H1 (cell line): ENCODE results near the gene URAD. TPM values are rescaled to one million over a fixed set of nuclear protein-coding genes. Genes with fewer than 3 reads are reported as not detected.

Experiments used
- CTCF ChIA-PET: fragments of 300-600 bp; sonication (Branson Sonifier 250); formaldehyde crosslinking; loops from one replicate; lab custom pipeline; 2021; ENCODE audit not compliant: partially characterized antibody; lab: Charles Lee
- POLR2A ChIA-PET: fragments of 300-600 bp; sonication (Branson Sonifier 250); formaldehyde crosslinking; loops from one replicate; lab custom pipeline; 2021; ENCODE audit warnings: inconsistent platforms; ENCODE audit not compliant: partially characterized antibody; lab: Charles Lee
- DNase-seq, 2 experiments: peaks; one replicate each; pipeline versions ENCODE4 v3.0.0 to v3.0.0-alpha.2; 2010 to 2022; ENCODE audit warnings: low spot score in 2 of 2, low read depth in 1 of 2, mixed read lengths in 1 of 2
- FAIRE-seq: peaks from 2 replicates; lab custom pipeline; 2011; peaks lifted over from hg19 to GRCh38; lab: Jason Lieb, UNC
- H2AFZ ChIP-seq: 2 replicates; pipeline ENCODE4 v1.8.1; 2012; ENCODE audit warnings: low read length, inconsistent platforms
- H2AK5ac ChIP-seq: 2 replicates; pipeline ENCODE4 v1.6.1; 2013; ENCODE audit warnings: low read depth, low read length
- H2BK120ac ChIP-seq: replicated peaks from 2 replicates; pipeline ENCODE3; 2013; ENCODE audit warnings: low read depth, low read length, inconsistent platforms
- H2BK12ac ChIP-seq: 2 replicates; pipeline ENCODE4 v1.6.1; 2013; ENCODE audit warnings: low read depth, low read length
- H2BK15ac ChIP-seq: 2 replicates; pipeline ENCODE4 v1.6.1; 2013; ENCODE audit warnings: low read length
- H2BK20ac ChIP-seq: 2 replicates; pipeline ENCODE4 v1.6.1; 2013; ENCODE audit warnings: low read length
- H2BK5ac ChIP-seq: 2 replicates; pipeline ENCODE4 v1.6.1; 2013; ENCODE audit warnings: low read depth, low read length
- H3K14ac ChIP-seq: 2 replicates; pipeline ENCODE4 v1.6.1; 2013; ENCODE audit warnings: inconsistent platforms; ENCODE audit not compliant: insufficient read length
- H3K18ac ChIP-seq: 2 replicates; pipeline ENCODE4 v1.6.1; 2013; ENCODE audit warnings: low read length; ENCODE audit errors: extremely low read depth
- H3K23ac ChIP-seq: 2 replicates; pipeline ENCODE4 v1.6.1; 2013; ENCODE audit warnings: inconsistent platforms; ENCODE audit not compliant: insufficient read length
- H3K23me2 ChIP-seq: 2 replicates; pipeline ENCODE4 v1.6.1; 2013; ENCODE audit warnings: low read depth, low read length
- H3K27ac ChIP-seq: 2 replicates; pipeline ENCODE4 v1.6.1; 2011; ENCODE audit warnings: low read depth, low read length, inconsistent platforms
- H3K27me3 ChIP-seq, 4 experiments: replicated peaks in 1 of 4; 1 replicate in 1 of 4; 2 replicates in 3 of 4; pipeline versions ENCODE4 v1.6.1 to v1.8.1; 2011 to 2013; ENCODE audit warnings: low read length in 3 of 4, mild to moderate bottlenecking in 3 of 4, inconsistent platforms in 2 of 4, mixed read lengths in 2 of 4, moderate library complexity in 1 of 4; ENCODE audit not compliant: control insufficient read depth in 3 of 4, insufficient read depth in 3 of 4; ENCODE audit errors: extremely low read depth in 1 of 4
- H3K36me3 ChIP-seq, 4 experiments: 2 replicates each; pipeline versions ENCODE4 v1.6.1 to v1.8.1; 2011 to 2013; ENCODE audit warnings: mild to moderate bottlenecking in 4 of 4, low read length in 3 of 4, moderate library complexity in 2 of 4, control low read depth in 1 of 4, inconsistent platforms in 1 of 4; ENCODE audit not compliant: insufficient read depth in 4 of 4, control insufficient read depth in 2 of 4
- H3K4ac ChIP-seq: replicated peaks from 2 replicates; pipeline ENCODE3; 2013; ENCODE audit warnings: low read length, low read depth, mixed read lengths, inconsistent platforms; ENCODE audit not compliant: insufficient read length
- H3K4me1 ChIP-seq, 4 experiments: replicated peaks in 1 of 4; 1 replicate in 1 of 4; 2 replicates in 3 of 4; pipeline versions ENCODE4 v1.6.1 to v1.8.1; 2011 to 2013; ENCODE audit warnings: low read length in 3 of 4, inconsistent platforms in 2 of 4, mixed read lengths in 1 of 4; ENCODE audit not compliant: insufficient read depth in 4 of 4, control insufficient read depth in 3 of 4
- H3K4me2 ChIP-seq, 2 experiments: 2 replicates each; pipeline versions ENCODE4 v1.6.1 to v1.8.1; 2011 to 2013; ENCODE audit warnings: low read depth in 2 of 2, low read length in 2 of 2, control low read depth in 1 of 2, inconsistent platforms in 1 of 2, mild to moderate bottlenecking in 1 of 2; ENCODE audit not compliant: insufficient read depth in 1 of 2
- H3K4me3 ChIP-seq, 4 experiments: fragments of 200-600, 300-600 bp in 1 of 4; sonication (generic), shearing (Covaris generic), sonication (Bioruptor Twin) in 1 of 4; 2 replicates each; pipeline versions ENCODE4 v1.5.1 to v1.8.1; 2011 to 2016; ENCODE audit warnings: low read length in 4 of 4, low read depth in 3 of 4, control low read depth in 2 of 4, inconsistent platforms in 2 of 4, mild to moderate bottlenecking in 2 of 4, mixed read lengths in 1 of 4, moderate library complexity in 1 of 4; ENCODE audit not compliant: insufficient read depth in 2 of 4; ENCODE audit errors: extremely low read depth in 1 of 4
- H3K56ac ChIP-seq: replicated peaks from 2 replicates; pipeline ENCODE3; 2013; ENCODE audit warnings: low read depth, mild to moderate bottlenecking, mixed read lengths, low read length, inconsistent platforms; ENCODE audit not compliant: insufficient read length
- H3K79me1 ChIP-seq: 2 replicates; pipeline ENCODE4 v1.6.1; 2013; ENCODE audit warnings: low read depth, low read length, control low read depth
- H3K79me2 ChIP-seq, 2 experiments: 2 replicates each; pipeline versions ENCODE4 v1.6.1 to v1.8.1; 2012 to 2013; ENCODE audit warnings: low read length in 2 of 2, mild to moderate bottlenecking in 2 of 2, inconsistent platforms in 1 of 2; ENCODE audit not compliant: insufficient read depth in 2 of 2, control insufficient read depth in 1 of 2
- H3K9ac ChIP-seq, 4 experiments: replicated peaks in 1 of 4; 1 replicate in 1 of 4; 2 replicates in 3 of 4; pipeline versions ENCODE4 v1.6.1 to v1.8.1; 2011 to 2013; ENCODE audit warnings: low read depth in 3 of 4, low read length in 3 of 4, control low read depth in 2 of 4, mild to moderate bottlenecking in 2 of 4, moderate library complexity in 2 of 4, inconsistent platforms in 1 of 4; ENCODE audit errors: extremely low read depth in 1 of 4
- H3K9me3 ChIP-seq, 2 experiments: 2 replicates each; pipeline versions ENCODE4 v1.6.1 to v1.8.1; 2012 to 2013; ENCODE audit warnings: mild to moderate bottlenecking in 2 of 2, moderate library complexity in 2 of 2, control low read depth in 1 of 2, inconsistent platforms in 1 of 2, low read depth in 1 of 2, low read length in 1 of 2, mixed read lengths in 1 of 2; ENCODE audit not compliant: insufficient read depth in 2 of 2
- H4K20me1 ChIP-seq, 2 experiments: replicated peaks in 1 of 2; 2 replicates each; pipeline versions ENCODE3 to v1.8.1; 2011 to 2013; ENCODE audit warnings: inconsistent platforms in 2 of 2, low read length in 2 of 2, mild to moderate bottlenecking in 1 of 2; ENCODE audit not compliant: insufficient read depth in 2 of 2, control insufficient read depth in 1 of 2
- H4K5ac ChIP-seq: 2 replicates; pipeline ENCODE4 v1.6.1; 2013; ENCODE audit warnings: low read length, low read depth, mixed read lengths, inconsistent platforms; ENCODE audit not compliant: insufficient read length
- H4K8ac ChIP-seq: 2 replicates; pipeline ENCODE4 v1.8.0; 2013; ENCODE audit warnings: mild to moderate bottlenecking, moderate library complexity, low read length, inconsistent platforms; ENCODE audit not compliant: insufficient read depth; ENCODE audit errors: extremely low read depth
- H4K91ac ChIP-seq: replicated peaks from 2 replicates; pipeline ENCODE3; 2013; ENCODE audit warnings: low read length, mixed read lengths, inconsistent platforms; ENCODE audit not compliant: insufficient read length
- CREB1 ChIP-seq: IDR thresholded peaks from 2 replicates; pipeline ENCODE4 v1.6.1; 2012; ENCODE audit warnings: inconsistent platforms
- HDAC2 ChIP-seq, 2 experiments: fragments of 300-600 bp in 1 of 2; sonication (generic) in 1 of 2; IDR thresholded peaks; 2 replicates each; pipeline ENCODE4 v1.6.1; 2011 to 2012; ENCODE audit warnings: low read depth in 2 of 2, low read length in 2 of 2, mild to moderate bottlenecking in 2 of 2, moderate library complexity in 2 of 2, borderline replicate concordance in 1 of 2, inconsistent platforms in 1 of 2
- HDAC6 ChIP-seq: IDR thresholded peaks from one replicate; pipeline ENCODE4 v1.7.1; 2012; ENCODE audit warnings: low read depth, mild to moderate bottlenecking, inconsistent platforms, low read length, moderate library complexity
- NRF1 ChIP-seq: IDR thresholded peaks from 2 replicates; pipeline ENCODE4 v1.6.1; 2011; ENCODE audit warnings: mild to moderate bottlenecking, low read depth, low read length, improper control_type of control experiment
- RNF2 ChIP-seq: fragments of 200-900, 300-1000 bp; sonication (generic); IDR thresholded peaks from 2 replicates; pipeline ENCODE4 v1.7.1; 2016; ENCODE audit warnings: borderline replicate concordance, low read depth, mild to moderate bottlenecking, antibody characterized with exemption, low read length; ENCODE audit not compliant: poor library complexity, severe bottlenecking; ENCODE audit errors: missing control alignments
- TAF1 ChIP-seq: IDR thresholded peaks from 2 replicates; pipeline ENCODE4 v1.6.1; 2011; ENCODE audit warnings: mild to moderate bottlenecking, low read depth, low read length
- TBP ChIP-seq: IDR thresholded peaks from 2 replicates; pipeline ENCODE4 v1.6.1; 2011; ENCODE audit warnings: low read depth, low read length, improper control_type of control experiment
- ZNF274 ChIP-seq: IDR thresholded peaks from 2 replicates; pipeline ENCODE4 v1.7.0; 2012; ENCODE audit warnings: low read length, borderline replicate concordance; ENCODE audit errors: extremely low read depth
- WGBS, 2 experiments: shearing (Covaris generic) in 1 of 2; methylation state at CpG; one replicate each; pipeline versions ENCODE4 v1.1.6 to v1.1.7; 2013 to 2015; ENCODE audit warnings: low lambda C conversion rate in 2 of 2, mixed read lengths in 2 of 2, inconsistent platforms in 1 of 2, low coverage in 1 of 2, missing lambda C conversion rate in 1 of 2; ENCODE audit not compliant: insufficient replicate concordance in 2 of 2, insufficient coverage in 1 of 2, insufficient read length in 1 of 2; ENCODE audit errors: extremely low coverage in 1 of 2, missing lambda C conversion rate in 1 of 2; 5-methylcytosine and 5-hydroxymethylcytosine counted together
- polyA plus RNA-seq, 7 experiments: library from polyadenylated mRNA; depleted of rRNA in 3 of 7; stranded (reverse) in 5 of 7; unstranded in 2 of 7; fragments of >200 nt in 5 of 7; fragments of 200-250 nt in 2 of 7; gene quantifications; 1 replicate in 5 of 7; 2 replicates in 1 of 7; 4 replicates in 1 of 7; pipeline versions ENCODE4 v1.2.1 to v1.2.3, GENCODE V29; 2011 to 2013; ENCODE audit warnings: missing spikeins in 2 of 7, mixed read lengths in 2 of 7
- total RNA-seq: library from RNA; stranded (reverse); fragmentation: NEBNext Ultra II Directional; extraction: Animal tissue kit (Norgen Biotek cat#: 25700); gene quantifications from 2 replicates; pipeline ENCODE4 v1.2.1, GENCODE V29; 2021
- TF ChIP-seq, protein P1 (sequence below): IDR thresholded peaks from 2 replicates; pipeline ENCODE4 v1.6.1; 2012; ENCODE audit warnings: inconsistent platforms
- TF ChIP-seq, protein P2 (sequence below): IDR thresholded peaks from 2 replicates; pipeline ENCODE4 v1.6.1; 2012; ENCODE audit warnings: low read length, inconsistent platforms

Gene URAD
- total and polyA plus RNA-seq, 2 of the 8 experiments (the other 6 are each of a cell fraction or from before 2014, with no cell fraction given) = not detected

DNA sequence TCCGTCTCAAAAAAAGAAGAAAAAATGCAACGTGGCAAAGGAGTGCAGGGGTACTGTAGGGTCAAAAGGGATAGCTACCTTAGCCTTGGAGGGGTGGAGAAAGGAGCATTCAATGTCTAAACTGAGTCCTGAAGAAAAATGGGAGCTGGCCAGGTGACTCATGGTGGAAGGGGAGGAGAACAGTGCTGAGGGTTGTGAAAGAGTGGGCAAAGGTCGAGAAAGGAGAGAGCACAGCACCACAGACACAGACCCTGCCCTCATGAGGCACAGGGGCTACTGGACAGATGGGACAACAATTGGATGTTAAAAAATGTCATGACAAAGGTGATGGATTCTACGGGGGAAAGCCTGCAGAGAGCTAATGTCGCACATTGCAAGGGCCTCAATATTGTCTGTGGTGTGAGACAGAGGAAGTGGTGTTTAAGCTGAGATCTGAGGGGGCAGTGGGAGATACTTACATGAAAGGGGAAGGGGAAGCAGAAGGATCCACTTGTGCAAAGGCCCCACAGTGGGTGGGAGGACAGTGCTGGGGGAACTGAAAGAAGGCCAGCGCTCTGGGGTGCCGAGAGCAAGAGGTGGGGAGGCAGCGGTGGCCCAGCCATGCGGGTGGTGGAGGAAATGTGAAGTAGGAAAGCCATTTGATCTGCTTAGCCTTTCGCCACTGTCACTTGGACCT, 42.9 kb upstream of the URAD start:
- H2BK5ac ChIP-seq = no peak overlapping the region
- CTCF ChIA-PET = interaction anchor here (1.4 kb wide), 1 partner anchor 29 kb away, joined by 5 read pairs; no protein-coding TSS in a partner anchor
- no peak overlapping the region for H3K23ac ChIP-seq
- no peak overlapping the region for H2BK20ac ChIP-seq
- no peak overlapping the region for H4K8ac ChIP-seq
- H3K4me2 ChIP-seq = no peak overlapping the region
- no peak overlapping the region for H2AK5ac ChIP-seq
- no peaks in the 10 kb centered on the region for H3K23me2 ChIP-seq
- FAIRE-seq (no peak), DNase-seq (no peak)
- no peaks in the 10 kb centered on the region for H3K79me1 ChIP-seq
- H2BK120ac ChIP-seq = no peak overlapping the region
- no peak overlapping the region for H3K27ac ChIP-seq
- H4K5ac ChIP-seq = no peak overlapping the region
- H3K56ac ChIP-seq = no peak overlapping the region
- no peak overlapping the region for H2BK15ac ChIP-seq
- H3K36me3 ChIP-seq = no peaks in the 10 kb centered on the region
- no peak overlapping the region for H2AFZ ChIP-seq
- no peak overlapping the region for H2BK12ac ChIP-seq
- no peaks in the 10 kb centered on the region for H4K20me1 ChIP-seq
- no peaks in the 10 kb centered on the region for H3K9me3 ChIP-seq
- no peak overlapping the region for H3K9ac ChIP-seq
- H3K14ac ChIP-seq = no peak overlapping the region
- 91% methylated on average over 10 of the region's 10 CpGs; no CpG with 5 or more reads in 1 of the 2 experiments for WGBS, 2 experiments
- no peaks in the 10 kb centered on the region for H3K79me2 ChIP-seq
- no peaks in the 10 kb centered on the region for H3K27me3 ChIP-seq
- no peak overlapping the region for H3K4ac ChIP-seq
- POLR2A ChIA-PET = interaction anchor here (0.9 to 1.0 kb wide), 2 partner anchors 10 to 13 kb away, joined by 3 read pairs; no protein-coding TSS in a partner anchor
- H4K91ac ChIP-seq = no peak overlapping the region
- peaks cover 0 to 4% (median 1%) of the 10 kb centered on the region in 4 experiments; a peak in 2 of 7 replicates for H3K4me1 ChIP-seq
- H3K4me3 ChIP-seq = no peak overlapping the region
- no peak overlapping the region for H3K18ac ChIP-seq
- TF ChIP-seq RNF2 (no peak), NRF1 (no peak), TAF1 (no peak), HDAC2 (IDR thresholded peaks at IDR 0.05; ENCODE audit: borderline replicate concordance in 1 of 2, low read depth in 2 of 2, low read length in 2 of 2) (no peak), HDAC6 (no peak), ZNF274 (no peak), TBP (no peak), CREB1 (no peak)
- TF ChIP-seq, protein P1, sequence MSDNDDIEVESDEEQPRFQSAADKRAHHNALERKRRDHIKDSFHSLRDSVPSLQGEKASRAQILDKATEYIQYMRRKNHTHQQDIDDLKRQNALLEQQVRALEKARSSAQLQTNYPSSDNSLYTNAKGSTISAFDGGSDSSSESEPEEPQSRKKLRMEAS = no peak
- TF ChIP-seq, protein P2, sequence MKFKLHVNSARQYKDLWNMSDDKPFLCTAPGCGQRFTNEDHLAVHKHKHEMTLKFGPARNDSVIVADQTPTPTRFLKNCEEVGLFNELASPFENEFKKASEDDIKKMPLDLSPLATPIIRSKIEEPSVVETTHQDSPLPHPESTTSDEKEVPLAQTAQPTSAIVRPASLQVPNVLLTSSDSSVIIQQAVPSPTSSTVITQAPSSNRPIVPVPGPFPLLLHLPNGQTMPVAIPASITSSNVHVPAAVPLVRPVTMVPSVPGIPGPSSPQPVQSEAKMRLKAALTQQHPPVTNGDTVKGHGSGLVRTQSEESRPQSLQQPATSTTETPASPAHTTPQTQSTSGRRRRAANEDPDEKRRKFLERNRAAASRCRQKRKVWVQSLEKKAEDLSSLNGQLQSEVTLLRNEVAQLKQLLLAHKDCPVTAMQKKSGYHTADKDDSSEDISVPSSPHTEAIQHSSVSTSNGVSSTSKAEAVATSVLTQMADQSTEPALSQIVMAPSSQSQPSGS = no peak
